Jurkat, Clone E6-1 (cell line): ENCODE data around the gene TMBIM4.
"Not testable (repeated sequence)": the region's sequence is repeated elsewhere in the genome, so short reads cannot be mapped to it uniquely, and the experiment has no call there.

Experiments
- DNase-seq: peaks from one replicate; pipeline ENCODE4 v3.0.0-alpha.2; 2011; ENCODE audit warnings: low read depth, low spot score
- H3K4me3 ChIP-seq: 2 replicates; pipeline ENCODE4 v1.5.1; 2011; ENCODE audit warnings: mild to moderate bottlenecking, low read length, control low read depth, moderate library complexity

TMBIM4 gene

DNA sequence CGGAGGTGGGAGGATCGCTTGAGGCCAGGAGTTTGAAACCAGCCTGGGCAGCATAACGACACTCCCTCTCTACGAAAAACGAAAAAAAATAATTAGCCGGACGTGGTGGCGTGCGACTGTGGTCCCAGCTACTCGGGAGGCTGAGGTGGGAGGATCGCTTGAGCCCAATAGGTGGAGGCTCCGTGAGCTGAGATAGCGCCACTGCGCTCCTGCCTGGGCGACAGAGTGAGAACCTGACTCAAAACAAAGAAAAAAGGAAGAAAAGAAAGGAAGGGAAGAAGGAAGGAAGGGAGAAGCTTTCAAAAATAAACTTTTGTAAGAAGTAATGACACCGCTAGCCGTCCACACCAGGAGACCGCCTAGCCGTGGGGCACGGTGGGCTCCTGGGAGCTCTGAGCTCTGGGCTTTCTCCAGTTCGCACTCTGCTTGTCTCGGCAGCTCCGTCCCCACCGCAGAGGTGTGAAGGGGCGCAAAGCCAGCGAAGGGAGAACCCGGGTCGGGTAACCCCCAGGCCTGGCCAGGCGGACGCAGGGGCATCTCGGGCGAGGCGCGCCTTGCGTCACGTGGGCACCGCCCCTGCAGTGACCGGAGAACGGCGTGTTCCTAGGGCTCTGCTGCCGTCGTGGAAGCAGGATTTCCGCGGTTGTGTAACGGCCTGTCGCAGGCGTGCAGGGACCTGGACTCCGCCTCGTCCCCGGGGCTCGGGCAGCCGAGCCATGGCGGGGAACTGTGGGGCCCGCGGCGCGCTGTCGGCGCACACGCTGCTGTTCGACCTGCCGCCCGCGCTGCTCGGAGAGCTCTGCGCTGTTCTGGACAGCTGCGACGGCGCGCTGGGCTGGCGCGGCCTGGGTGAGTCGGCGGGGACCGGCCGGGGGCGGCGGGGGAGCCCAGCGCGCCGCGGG is 19.0 kb upstream of the TMBIM4 start, which contains the start of gene IRAK3:
IRAK3 (plus strand) TSS at position 631 of the 902 bp plus-strand sequence; CDS start at position 717, 86 bp downstream.
- DNase-seq = no peak
- H3K4me3 ChIP-seq = no peak within 1 kb of the TSS

- no peak for DNase-seq
- no peak overlapping the region for H3K4me3 ChIP-seq
Measured at GRCh38 chr12:66187821-66188220, 18.0 kb upstream of the TMBIM4 start.

GRCh38 chr12:66187036-66187435 is 17.2 kb upstream of the TMBIM4 start:
- no peak overlapping the region for H3K4me3 ChIP-seq
- DNase-seq = no peak

GRCh38 chr12:66184822-66185221 is 15.0 kb upstream of the TMBIM4 start:
- not testable (repeated sequence) for H3K4me3 ChIP-seq, DNase-seq

GRCh38 chr12:66182956-66183355 is 13.2 kb upstream of the TMBIM4 start:
- no peak for DNase-seq
- no peak overlapping the region for H3K4me3 ChIP-seq

DNA sequence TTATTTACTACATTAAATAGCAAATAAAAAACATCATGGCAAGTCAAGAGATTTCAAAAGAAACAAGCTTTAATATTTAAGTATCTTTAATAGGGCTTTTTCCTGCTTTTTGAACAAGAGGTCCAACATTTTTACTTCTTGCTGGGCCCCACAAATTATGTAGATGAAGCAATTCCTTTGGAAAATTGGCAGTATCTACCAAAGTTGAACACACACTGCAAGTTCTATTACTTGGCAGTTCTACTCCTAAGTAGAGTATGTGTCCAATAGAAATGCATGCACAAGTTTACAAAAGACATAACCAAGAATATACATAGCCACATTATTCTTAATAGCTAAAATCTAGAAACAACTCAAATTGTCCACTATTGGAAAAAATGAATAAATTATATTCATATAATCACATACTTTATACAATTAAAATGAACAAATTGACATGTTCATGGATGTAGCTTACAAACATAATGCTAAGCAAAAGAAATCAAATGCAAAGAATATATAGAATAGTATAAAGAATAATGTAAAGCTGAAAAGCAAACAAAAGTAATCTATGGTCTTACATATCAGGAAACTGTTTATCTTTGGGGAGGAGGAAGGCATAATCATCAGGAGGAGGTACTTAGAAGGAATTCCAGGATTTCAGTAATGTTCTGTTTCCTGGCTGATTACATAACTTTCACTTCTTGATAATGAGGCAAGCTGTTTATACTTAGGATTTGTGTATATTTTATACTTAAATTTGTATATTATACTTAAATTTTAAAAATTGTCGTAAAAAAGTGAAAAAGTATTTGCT is 6.5 kb upstream of the TMBIM4 start:
- DNase-seq = no peak
- H3K4me3 ChIP-seq = no peak overlapping the region

DNA sequence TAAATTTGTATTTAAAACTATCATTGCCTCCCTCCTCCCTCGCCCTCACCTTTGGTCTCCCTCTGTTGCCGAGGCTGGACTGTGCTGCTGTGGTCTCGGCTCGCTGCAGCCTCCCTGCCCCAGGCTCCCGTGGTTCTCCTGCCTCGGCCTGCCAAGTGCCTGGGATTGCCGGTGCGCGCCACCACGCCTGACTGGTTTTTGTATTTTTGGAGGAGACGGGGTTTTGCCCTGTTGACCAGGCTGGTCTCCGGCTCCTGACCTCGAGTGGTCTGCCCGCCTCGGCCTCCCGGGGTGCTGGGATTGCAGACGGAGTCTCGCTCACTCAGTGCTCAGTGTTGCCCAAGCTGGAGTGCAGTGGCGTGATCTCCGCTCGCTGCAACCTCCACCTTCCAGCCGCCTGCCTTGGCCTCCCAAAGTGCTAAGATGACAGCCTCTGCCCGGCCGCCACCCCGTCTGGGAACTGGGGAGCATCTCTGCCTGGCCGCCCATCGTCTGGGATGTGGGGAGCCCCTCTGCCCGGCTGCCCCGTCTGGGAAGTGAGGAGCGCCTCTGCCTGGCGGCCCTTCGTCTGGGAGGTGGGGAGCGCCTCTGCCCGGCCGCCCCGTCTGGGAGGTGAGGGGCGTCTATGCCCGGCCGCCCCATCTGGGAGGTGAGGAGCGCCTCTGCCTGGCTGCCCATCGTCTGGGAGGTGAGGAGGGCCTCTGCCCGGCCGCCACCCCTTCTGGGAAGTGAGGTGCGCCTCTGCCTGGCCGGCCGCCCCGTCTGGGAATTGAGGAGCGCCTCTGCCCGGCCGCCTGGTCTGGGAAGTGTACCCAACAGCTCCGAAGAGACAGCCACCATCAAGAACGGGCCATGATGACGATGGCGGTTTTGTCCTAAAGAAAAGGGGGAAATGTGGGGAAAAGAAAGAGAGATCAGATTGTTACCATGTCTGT is 4.9 kb upstream of the TMBIM4 start:
- not testable (repeated sequence) for DNase-seq

GRCh38 chr12:66170606-66171005 is 810 bp upstream of the TMBIM4 start:
- peak overlapping the region; percentile 83 for H3K4me3 ChIP-seq
- no peak for DNase-seq

More for the DNA sequence above, 4.9 kb upstream of the TMBIM4 start:
- not testable (repeated sequence) for H3K4me3 ChIP-seq

DNA sequence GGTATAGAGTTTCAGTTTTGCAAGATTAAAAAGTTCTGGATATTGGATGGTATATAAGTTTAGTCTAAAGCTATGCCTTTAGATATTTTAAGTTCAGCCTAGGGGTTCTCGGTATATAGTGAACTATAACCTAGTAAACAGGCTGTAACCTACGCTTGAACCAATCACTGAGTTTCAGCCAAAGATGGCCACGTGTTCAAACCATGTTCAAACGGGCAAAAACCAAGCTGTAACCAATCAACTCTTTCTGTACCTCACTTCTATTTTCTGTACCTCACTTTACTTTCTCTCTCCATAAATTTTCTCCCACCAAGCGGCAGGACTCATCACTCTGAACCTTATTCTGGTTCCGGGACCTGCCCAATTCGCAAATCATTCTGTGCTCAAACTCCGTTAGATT is 1.4 kb downstream of the TMBIM4 start:
- H3K4me3 ChIP-seq = peak overlapping the region; percentile 83
- DNase-seq = no peak

DNA sequence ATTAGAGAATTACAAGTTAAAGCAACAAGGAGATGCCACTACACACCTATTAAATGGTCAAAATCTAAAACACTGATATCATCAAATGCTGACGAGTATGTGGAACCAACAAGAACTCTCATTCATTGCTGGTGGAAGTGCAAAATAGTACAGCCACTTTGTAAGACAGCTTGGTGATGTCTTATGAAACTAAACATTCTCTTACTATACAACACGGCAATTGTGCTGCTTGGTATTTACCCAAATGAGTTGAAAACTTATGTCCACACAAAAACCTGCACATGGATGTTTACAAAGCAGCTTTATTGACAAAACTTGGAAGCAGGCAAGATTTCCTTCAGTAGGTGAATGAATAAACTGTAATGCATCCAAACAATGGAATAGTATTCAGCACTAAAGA is 3.2 kb downstream of the TMBIM4 start:
- no peak overlapping the region for H3K4me3 ChIP-seq
- no peak for DNase-seq

GRCh38 chr12:66165141-66165540 is 4.7 kb downstream of the TMBIM4 start:
- no peak for DNase-seq
- no peak overlapping the region for H3K4me3 ChIP-seq

DNA sequence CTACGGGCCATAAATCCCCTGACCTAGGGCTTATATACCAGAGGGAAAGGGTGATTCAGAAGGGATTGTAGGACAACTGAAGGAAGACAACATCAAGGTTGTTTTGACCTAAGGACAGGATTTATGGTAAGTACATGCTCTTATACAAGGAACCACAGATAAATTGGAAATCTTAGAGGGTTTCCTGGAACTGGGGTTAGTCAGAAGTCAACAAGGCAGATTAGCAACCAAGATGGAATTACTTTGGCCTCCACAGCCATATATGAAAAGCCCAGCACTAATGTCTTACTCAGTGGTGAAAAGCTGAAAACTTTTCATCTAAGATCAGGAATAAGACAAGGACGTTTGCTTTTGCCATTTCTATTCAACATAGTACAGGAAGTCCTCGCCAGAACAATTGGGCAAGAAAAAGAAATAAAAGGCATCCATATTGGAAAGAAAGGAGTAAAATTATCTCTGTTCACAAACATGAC is 5.4 kb downstream of the TMBIM4 start:
- no peak overlapping the region for H3K4me3 ChIP-seq
- DNase-seq = no peak

DNA sequence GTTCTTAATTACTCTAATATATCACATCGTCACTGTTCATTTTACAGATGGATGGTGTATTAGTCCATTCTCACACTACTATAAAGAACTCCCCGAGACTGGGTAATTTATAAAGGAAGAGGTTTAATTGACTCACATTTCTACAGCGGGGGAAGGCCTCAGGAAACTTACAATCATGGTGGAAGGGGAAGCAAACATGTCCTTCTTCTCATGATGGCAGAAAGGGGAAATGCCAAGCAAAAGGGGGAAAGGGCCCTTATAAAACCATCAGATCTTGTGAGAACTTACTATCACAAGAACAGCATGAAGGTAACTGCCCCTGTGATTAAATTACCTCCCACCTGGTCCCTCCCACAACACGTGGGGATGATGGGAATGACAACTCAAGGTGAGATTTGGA is 6.5 kb downstream of the TMBIM4 start:
- no peak overlapping the region for H3K4me3 ChIP-seq
- DNase-seq = no peak

DNA sequence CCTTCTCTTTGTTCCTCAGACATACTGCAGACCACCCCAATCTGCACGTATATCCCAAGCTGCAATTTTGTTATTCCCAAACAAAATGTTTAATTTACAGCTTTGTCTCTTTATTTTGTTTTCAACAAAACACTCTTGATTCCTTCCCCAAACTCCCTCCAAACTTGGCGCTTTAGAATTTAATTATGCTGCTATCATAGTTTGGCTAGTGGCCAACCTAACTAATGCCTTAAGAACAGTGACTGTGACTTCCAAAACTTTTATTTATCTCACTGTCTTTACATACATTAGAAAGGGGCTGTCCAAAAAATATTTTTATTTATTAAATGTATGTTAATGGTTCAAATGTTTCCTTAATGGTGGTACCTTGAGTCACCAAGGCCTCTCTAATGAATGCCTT is 7.1 kb downstream of the TMBIM4 start:
- DNase-seq = no peak

DNA sequence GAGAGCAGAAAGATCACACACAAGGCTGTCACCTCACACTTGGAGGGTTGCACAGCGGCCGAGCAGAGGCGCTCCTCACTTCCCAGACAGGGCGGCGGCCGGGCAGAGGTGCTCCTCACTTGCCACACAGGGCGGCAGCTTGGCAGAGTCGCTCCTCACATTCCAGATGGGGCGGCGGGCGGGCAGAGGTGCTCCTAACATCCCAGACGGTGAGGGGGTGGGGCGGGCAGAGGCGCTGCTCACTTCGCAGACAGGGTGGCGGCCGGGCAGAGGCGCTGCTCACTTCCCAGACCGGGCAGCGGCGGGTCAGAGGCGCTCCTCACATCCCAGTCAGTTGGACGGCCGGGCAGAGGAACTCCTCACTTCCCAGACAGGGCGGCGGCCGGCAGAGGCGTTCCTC is 9.1 kb downstream of the TMBIM4 start:
- no peak for DNase-seq

More for the DNA sequence above, 7.1 kb downstream of the TMBIM4 start:
- no peak overlapping the region for H3K4me3 ChIP-seq

GRCh38 chr12:66159123-66159522 is 10.7 kb downstream of the TMBIM4 start:
- DNase-seq = no peak
- H3K4me3 ChIP-seq = no peak overlapping the region

More for the DNA sequence above, 9.1 kb downstream of the TMBIM4 start:
- H3K4me3 ChIP-seq = no peak overlapping the region

DNA sequence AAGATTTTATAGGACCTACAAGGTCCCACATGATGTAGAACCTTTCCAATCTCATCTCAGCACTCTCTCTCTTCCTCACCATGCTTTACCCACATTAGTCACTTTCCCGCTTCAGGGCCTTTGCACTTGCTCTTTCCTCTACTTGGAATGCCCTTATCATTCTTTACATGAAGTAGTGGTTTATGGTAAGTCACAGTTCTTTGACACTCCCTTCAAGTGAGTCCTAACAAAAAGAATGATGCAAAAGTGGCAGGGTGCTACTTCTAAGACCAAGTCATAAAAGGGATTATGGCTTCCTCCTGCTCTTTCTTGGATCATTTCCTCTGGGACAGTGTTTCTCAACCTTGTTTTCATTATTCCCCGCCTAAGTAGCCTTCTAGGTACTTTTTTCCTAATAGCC is 13.1 kb downstream of the TMBIM4 start:
- DNase-seq = no peak
- H3K4me3 ChIP-seq = no peak overlapping the region

- DNase-seq = no peak
- no peak overlapping the region for H3K4me3 ChIP-seq
Measured at GRCh38 chr12:66154776-66155175, 15.0 kb downstream of the TMBIM4 start.

GRCh38 chr12:66152732-66153131 is 17.1 kb downstream of the TMBIM4 start:
- DNase-seq = no peak
- no peak overlapping the region for H3K4me3 ChIP-seq
